Esophagus (tissue), 2 donors: ENCODE measurements around the gene LSP1. TPM values are rescaled to one million over a fixed set of nuclear protein-coding genes. Genes with fewer than 3 reads are reported as not detected.

ENCODE experiments used
- H3K27ac ChIP-seq, 2 donors: one replicate each; pipeline ENCODE4 v1.5.1; 2013; ENCODE audit warnings: low read depth in 2 of 2, mild to moderate bottlenecking in 2 of 2, inconsistent platforms in 1 of 2, low read length in 1 of 2, moderate library complexity in 1 of 2
- H3K27me3 ChIP-seq, 2 donors: one replicate each; pipeline ENCODE4 v1.6.1; 2013; ENCODE audit warnings: low read length in 2 of 2, control low read depth in 1 of 2, mild to moderate bottlenecking in 1 of 2; ENCODE audit not compliant: insufficient read depth in 2 of 2, control insufficient read depth in 1 of 2
- H3K36me3 ChIP-seq, 2 donors: one replicate each; pipeline ENCODE4 v1.6.1; 2013; ENCODE audit warnings: low read length in 1 of 2; ENCODE audit not compliant: control insufficient read depth in 2 of 2, insufficient read depth in 2 of 2
- H3K4me1 ChIP-seq, 2 donors: one replicate each; pipeline ENCODE4 v1.6.1; 2013; ENCODE audit warnings: low read length in 1 of 2; ENCODE audit not compliant: control insufficient read depth in 2 of 2, insufficient read depth in 2 of 2
- H3K4me3 ChIP-seq, 2 donors: one replicate each; pipeline ENCODE4 v1.5.1; 2013; ENCODE audit warnings: low read length in 2 of 2, mild to moderate bottlenecking in 2 of 2, low read depth in 1 of 2, moderate library complexity in 1 of 2
- H3K9me3 ChIP-seq, 2 donors: one replicate each; pipeline ENCODE4 v1.6.1; 2013; ENCODE audit warnings: mild to moderate bottlenecking in 2 of 2, low read depth in 1 of 2, low read length in 1 of 2, moderate library complexity in 1 of 2; ENCODE audit not compliant: control insufficient read depth in 2 of 2, insufficient read depth in 1 of 2
- WGBS, 2 donors: extraction: QIAGEN DNeasy Blood & Tissue Kit; methylation state at CpG; one replicate each; pipeline ENCODE4 v1.1.7; 2013; 5-methylcytosine and 5-hydroxymethylcytosine counted together
- polyA plus RNA-seq, 2 donors: library from polyadenylated mRNA; stranded (reverse); fragments of 200-250 nt; gene quantifications; one replicate each; pipeline ENCODE4 v1.2.3, GENCODE V29; 2013
- donor health status: healthy with polysubstance abuse.
- donor health status: Bipolar disorder and iron deficiency.

LSP1 gene
- polyA plus RNA-seq, 2 donors = 23.7 to 130 TPM

DNA sequence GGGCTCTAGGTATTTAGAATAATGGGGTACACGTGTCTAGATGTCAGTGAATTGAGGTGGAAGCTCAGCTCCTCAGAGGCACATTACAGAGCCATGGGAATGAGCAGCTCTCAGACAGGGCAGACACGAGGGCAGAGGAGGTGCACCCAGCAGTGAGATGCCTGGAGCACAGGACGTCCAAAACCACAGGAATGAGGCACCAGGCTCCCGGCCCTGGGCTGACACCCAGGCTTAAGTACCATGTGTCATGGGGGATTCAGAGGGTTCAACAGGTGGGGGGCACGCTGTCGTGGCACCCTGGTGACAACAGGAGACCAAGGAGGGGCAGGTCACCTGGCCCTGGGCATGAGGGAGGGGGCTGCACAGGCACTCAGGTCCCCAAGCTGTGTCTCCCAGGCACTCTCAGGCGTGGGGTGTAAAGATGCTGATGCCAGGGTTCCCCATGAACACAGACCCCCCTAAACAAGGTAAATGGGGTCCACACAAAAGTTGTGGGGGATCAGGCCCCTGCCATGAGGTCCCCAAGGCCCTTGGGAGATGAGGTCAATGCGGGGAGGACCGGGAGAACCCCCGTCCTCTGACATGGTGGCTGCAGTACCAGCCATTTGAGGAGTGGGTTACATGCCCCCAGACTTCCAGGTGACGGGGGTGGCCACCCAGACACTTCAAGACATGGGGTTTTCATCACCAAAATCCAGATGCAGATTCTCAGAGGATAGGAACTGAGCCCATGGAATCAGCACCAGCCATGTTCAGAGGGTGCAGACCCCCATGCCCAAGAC lies 23.7 kb upstream of the LSP1 start:
- Histone ChIP-seq H3K27ac (no peak overlapping the region), H3K4me1 (peaks cover 8 to 58% of the 10 kb centered on the region in 2 donors), H3K9me3 (no peaks in the 10 kb centered on the region), H3K27me3 (no peaks in the 10 kb centered on the region), H3K4me3 (no peak overlapping the region), H3K36me3 (no peaks in the 10 kb centered on the region)
- 59 to 69% methylated on average over 11 of the region's 11 CpGs for WGBS, 2 donors

DNA sequence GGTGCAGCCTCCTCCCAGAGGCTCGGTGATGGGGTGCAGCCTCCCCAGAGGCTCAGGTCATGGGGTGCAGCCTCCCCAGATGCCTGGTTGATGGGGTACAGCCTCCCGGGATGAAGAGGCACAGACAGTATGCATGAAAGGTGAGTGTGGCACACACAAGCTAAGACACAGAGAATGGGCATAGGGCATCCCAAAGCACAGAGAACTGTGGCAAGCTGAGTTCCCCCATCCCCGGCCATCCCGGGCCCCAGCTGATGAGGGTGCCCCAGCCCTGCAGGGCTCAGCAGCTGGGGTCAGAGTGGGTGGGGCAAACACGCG lies 22.9 kb upstream of the LSP1 start:
- no peaks in the 10 kb centered on the region for H3K9me3 ChIP-seq
- no peak overlapping the region for H3K4me3 ChIP-seq
- H3K27me3 ChIP-seq = no peaks in the 10 kb centered on the region
- H3K27ac ChIP-seq = peak overlapping the region in 1 of 2 donors; percentile 67
- H3K4me1 ChIP-seq = peaks cover 8 to 56% of the 10 kb centered on the region in 2 donors
- H3K36me3 ChIP-seq = no peaks in the 10 kb centered on the region
- WGBS, 2 donors = 39 to 48% methylated on average over 6 of the region's 6 CpGs

DNA sequence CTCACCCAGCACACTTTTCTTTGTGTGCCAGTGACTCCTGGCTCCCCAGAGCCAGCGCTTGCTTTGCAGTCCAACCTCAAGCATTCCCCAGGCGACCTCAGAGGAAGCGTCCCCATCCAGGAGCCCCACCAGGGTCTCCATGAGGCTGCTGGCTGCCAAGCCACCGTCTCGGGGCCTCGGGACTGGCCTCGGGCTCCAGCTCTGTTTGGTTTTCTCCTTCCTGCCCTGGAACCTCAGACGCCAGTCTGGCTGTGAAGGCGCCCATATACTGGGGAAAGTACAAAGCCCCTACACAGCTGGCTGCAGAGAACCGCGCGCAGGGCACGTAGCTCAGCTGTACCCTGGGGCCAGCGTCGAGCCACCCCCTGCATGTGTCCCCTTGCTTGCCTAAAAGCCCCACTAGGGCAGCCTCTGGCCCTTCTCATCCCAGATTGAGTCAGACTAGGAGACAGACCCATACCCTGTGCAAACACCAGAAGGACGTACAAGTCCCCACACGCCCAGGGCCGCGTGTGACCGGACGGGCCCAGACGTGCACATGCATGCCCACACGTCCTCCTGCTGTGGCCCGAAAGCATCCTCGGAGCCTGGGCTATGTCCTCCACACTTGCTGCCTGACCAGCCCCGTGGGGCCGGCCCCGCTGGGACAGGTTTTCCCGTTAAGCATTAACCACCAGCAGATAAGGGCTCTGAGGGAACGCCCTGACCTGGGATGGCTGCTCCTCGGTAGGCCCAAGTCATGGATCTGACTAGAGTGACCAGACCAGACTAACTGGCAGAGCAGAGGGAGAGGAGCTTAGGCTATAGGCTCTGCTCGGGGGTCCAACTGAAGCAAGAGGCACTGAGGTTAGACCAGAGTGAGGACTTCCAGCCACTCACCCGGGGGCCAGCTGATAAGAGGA lies 22.3 kb upstream of the LSP1 start:
- Histone ChIP-seq H3K4me1 (peaks cover 8 to 59% of the 10 kb centered on the region in 2 donors), H3K27me3 (no peaks in the 10 kb centered on the region), H3K27ac (peak overlapping the region; percentile 67 to 68), H3K4me3 (no peak overlapping the region), H3K36me3 (no peaks in the 10 kb centered on the region), H3K9me3 (no peaks in the 10 kb centered on the region)
- WGBS, 2 donors = 38 to 42% methylated on average over 33 of the region's 33 CpGs

DNA sequence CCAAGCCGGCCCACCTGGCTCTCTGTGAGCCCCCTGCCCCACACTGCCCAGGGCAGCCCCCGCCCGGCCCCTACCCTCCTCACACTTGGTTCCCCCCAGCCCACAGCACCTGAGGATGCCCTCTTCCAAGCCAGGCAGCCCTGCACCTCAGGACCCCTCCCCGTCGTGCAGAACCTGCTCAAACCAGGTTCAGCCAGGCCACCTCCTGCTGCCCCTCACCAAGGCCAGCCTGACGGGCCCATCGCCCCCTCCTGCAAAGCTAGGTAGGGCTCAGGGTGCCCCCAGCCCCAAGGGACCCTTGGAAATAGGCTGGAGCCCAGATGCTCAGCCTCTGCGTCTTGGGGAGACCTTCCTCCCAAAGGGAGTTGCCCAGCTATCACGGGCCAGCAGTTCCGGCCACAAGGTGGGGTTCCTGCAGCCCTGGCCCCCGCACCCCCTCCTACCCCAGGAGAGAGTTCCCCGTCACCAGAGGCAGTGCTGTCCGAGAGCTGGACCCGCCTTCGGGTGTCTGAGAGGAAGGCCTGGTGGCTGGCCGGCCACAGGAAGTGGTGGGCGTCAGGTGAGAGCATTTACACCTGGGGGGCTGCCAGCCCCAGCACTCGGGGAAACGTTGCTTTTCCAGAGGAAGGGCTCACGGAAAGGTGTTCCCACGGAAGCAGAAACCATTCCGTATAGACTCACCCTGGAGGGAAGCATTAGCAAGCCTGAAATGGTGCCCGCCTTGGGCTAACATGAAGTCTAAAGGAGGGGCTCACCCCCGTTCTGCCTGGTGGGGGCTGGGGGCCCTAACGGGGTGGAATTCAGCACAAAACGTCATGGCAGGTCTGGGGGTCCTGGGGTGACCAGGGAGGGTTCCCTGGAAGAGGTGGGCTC lies 21.3 kb upstream of the LSP1 start:
- H3K27me3 ChIP-seq = no peaks in the 10 kb centered on the region

DNA sequence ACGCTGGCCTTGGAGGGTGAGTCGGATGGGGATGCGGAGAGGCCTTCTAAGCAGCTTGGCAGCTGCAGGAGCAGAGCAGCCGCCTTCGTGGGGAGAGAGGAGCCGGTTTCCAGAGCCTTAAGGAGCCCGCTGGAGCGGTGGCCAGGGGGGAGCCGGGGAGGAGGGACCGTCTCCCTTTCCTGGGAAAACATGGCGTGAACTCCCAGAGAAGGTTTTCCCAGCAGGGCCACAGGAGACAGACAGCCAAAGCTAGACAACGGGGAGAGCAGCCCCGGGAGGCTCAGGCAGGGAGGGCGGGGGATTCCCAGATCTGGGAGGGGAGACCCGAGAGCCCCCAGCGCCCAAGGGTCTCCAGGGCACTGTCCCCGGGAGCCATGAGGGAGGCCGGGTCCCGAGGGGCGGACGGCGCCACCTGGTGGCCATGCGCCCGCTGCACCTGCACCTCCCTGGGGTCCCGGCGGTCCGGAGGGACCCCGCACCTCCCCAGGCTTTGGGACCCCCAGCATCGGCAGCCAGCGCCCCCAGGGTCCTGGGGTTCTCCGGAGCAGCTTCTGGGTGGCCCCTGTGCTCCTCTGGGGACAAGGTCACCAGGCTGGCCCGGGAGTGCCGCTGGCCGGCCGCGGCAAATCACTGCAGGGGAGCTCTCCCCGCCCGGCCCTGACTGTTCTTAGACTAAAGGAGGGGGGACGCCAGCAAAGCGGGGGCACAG lies 20.5 kb upstream of the LSP1 start:
- Histone ChIP-seq H3K4me3 (no peak overlapping the region), H3K36me3 (peaks cover 0 to 2% of the 10 kb centered on the region in 2 donors), H3K9me3 (no peaks in the 10 kb centered on the region), H3K27me3 (no peaks in the 10 kb centered on the region), H3K4me1 (peaks cover 8 to 66% of the 10 kb centered on the region in 2 donors), H3K27ac (peak overlapping the region; percentile 23 to 97)
- 12 to 14% methylated on average over 36 to 40 of the region's 40 CpGs for WGBS, 2 donors

More for the DNA sequence above, 21.3 kb upstream of the LSP1 start:
- H3K36me3 ChIP-seq = no peaks in the 10 kb centered on the region
- no peaks in the 10 kb centered on the region for H3K9me3 ChIP-seq
- peaks cover 8 to 66% of the 10 kb centered on the region in 2 donors for H3K4me1 ChIP-seq
- peak overlapping the region; percentile 67 to 68 for H3K27ac ChIP-seq
- H3K4me3 ChIP-seq = no peak overlapping the region
- WGBS, 2 donors = 64 to 65% methylated on average over 24 to 26 of the region's 26 CpGs

DNA sequence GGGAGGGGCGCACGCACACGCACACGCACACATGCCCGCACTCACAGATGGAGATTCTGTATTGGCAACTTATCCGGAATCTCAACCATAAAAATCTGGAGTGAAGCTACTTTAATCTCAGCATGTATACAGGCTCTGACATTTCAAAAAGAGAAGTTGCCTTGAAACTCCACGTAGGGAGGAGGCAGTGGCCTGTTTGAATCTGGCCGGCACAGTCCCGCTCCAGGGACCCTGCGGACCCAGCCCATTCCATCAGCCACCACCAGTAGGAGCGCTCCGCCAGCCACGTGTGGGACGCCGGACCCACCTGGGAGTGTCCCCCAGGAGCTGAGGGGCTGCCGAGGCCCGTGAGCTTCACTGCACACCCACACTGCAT lies 20.0 kb upstream of the LSP1 start:
- Histone ChIP-seq H3K36me3 (peaks cover 0 to 2% of the 10 kb centered on the region in 2 donors), H3K4me1 (peaks cover 8 to 67% of the 10 kb centered on the region in 2 donors), H3K9me3 (no peaks in the 10 kb centered on the region), H3K4me3 (no peak overlapping the region), H3K27me3 (no peaks in the 10 kb centered on the region), H3K27ac (peak overlapping the region; percentile 93 to 97)
- 49 to 51% methylated on average over 17 of the region's 17 CpGs for WGBS, 2 donors

DNA sequence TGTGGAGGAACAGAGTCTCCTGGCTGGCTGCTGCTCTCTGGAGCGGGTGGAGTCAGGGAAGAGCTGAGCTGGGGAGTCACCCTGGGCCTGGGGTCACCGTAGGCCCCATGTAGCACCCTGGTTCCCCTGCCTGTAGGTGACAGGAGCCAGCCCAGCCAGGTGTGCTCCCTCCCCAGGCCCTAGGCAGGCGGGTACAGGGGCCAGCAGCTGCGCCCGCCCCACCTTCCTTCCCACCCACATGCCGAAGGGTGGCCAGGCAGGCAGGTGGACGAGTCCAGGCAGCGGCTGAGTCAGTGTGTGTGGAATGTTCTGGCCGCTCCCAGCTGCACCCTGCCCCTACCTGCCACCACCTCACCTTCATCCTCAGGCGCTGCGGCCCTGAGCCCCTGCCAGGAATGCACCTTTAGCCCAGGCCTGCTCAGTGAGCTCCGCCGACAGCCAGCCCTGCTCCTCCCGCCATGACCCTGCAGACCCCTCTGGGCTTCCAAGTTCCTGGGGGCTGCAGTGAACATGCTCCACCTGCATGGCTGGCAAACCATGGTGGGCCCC lies 18.7 kb upstream of the LSP1 start:
- H3K36me3 ChIP-seq = peaks cover 0 to 2% of the 10 kb centered on the region in 2 donors
- no peaks in the 10 kb centered on the region for H3K9me3 ChIP-seq
- 42 to 53% methylated on average over 12 to 14 of the region's 14 CpGs for WGBS, 2 donors
- no peaks in the 10 kb centered on the region for H3K27me3 ChIP-seq
- H3K4me3 ChIP-seq = peak overlapping the region in 1 of 2 donors; percentile 57
- H3K4me1 ChIP-seq = peaks cover 8 to 63% of the 10 kb centered on the region in 2 donors
- peak overlapping the region; percentile 93 to 97 for H3K27ac ChIP-seq

DNA sequence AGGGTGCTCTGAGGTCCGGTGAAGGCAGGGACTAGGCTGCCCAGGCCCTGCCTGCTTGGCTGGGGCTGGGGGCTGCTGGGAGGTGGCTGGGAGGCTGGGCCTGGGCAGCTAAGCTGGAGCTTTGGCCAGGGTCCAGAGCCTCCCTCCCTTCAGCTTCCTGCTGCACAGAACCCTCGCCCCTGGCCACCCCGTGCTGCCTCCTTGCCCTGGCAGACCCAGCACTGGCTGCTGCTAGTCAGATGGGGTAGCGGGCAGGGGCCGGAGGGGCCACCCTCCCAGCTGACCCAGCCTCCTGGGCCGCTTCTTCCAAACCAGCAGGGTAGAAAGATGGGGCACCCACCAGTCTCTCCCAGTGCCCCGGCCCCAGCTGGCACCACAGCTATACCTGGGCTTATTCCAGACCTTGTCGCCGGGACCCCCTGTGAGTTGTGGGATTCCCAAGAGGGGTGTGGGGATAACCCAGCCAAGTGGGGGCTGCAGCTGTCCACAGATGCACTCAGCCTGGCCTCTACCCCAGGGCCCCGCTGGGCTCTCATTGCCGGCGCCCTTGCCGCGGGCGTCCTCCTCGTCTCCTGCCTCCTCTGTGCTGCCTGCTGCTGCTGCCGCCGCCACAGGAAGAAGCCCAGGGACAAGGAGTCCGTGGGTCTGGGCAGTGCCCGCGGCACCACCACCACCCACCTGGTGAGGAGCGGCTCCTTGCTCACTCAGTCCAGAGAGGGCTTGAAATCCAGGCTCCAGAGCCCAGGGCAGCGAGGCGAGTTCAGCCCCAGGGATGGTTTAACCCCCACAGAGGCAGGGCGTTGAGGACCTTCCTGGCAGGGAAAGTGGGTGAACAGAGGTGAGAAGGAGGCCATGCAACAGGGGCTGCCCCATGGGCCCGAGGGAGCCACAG lies 17.9 kb upstream of the LSP1 start, which contains the start of gene SYT8:
Gene SYT8 (plus strand): TSS at position 212 of the 892 bp plus-strand sequence. CDS start 116 bp downstream, at position 328.
- peak within 1 kb of the TSS; percentile 8 to 57 for H3K4me3 ChIP-seq
- no peaks in the 10 kb centered on the region for H3K27me3 ChIP-seq
- peak within 1 kb of the TSS; percentile 93 to 97 for H3K27ac ChIP-seq
- no peaks in the 10 kb centered on the region for H3K9me3 ChIP-seq
- WGBS, 2 donors = 49 to 76% methylated on average over 24 to 26 of the region's 26 CpGs
- peaks cover 0 to 4% of the 10 kb centered on the region in 2 donors for H3K36me3 ChIP-seq
- H3K4me1 ChIP-seq = peaks cover 8 to 59% of the 10 kb centered on the region in 2 donors
